Measurements from ENCODE around the gene PARP8. TPM values are rescaled to one million over a fixed set of nuclear protein-coding genes. Genes with fewer than 3 reads are reported as not detected.
A peak's percentile ranks its signal among the peaks of the same experiment; 100 is the strongest.

Gene PARP8
- total and polyA plus RNA-seq, 7 experiments from 2014 or later, result 45.7 to 188 (median 121) TPM

DNA sequence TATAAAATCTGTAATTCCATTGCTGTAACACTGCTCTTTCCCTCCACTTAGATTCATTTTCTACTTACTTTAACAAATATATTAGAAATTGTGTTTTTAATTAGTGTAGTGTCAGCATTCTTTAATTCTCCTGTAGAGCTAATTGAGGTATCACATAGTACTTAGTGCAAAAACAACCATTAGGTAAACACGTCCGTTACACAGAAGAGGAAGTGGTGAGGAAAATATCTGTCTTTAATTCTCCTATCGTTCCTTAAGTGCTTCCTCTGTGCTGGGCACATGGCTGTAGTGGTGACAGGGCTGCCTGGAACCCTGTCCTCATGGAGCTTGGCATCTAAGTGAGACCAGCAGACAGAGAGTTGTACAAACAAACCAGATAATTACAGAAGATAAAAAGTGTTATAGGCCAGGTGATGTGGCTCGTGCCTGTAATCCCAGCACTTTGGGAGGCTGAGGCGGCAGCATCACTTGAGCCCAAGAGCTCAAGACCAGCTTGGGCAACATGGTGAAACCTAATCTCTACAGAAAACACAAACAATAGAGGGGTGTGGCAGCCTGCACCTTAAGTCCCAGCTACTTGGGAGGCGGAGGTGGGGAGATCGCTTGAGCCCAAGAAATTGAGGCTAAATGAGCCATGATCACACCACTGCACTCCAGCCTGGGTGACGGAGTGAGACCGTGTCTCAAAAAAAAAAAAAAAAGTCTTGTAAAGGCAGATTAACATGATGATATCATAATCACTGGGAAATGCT is 36.4 kb downstream of the PARP8 start:
- intact Hi-C loops (cut with micrococcal nuclease), result loop anchor here in 1 of 2 donors (1.0 kb wide), 3 partner anchors 8 to 21 kb away; no protein-coding TSS in a partner anchor
- peaks cover 31 to 61% of the 10 kb centered on the region in 2 donors for H3K4me1 ChIP-seq (ENCODE audit: control insufficient read depth in 2 of 2, insufficient read depth in 2 of 2, low read length in 2 of 2)
- H3K4me3 Mint-ChIP-seq, result peak overlapping the region in 9 of 10 donors; percentile 49 to 79 (median 60)
- peak in 1 of 9 donors; percentile 20 for DNase-seq
- H3K4me3 ChIP-seq (ENCODE audit: low read length), result peak overlapping the region; percentile 2
- ATAC-seq, result peak; percentile 67
- no peaks in the 10 kb centered on the region for H3K27me3 Mint-ChIP-seq
- H3K27ac Mint-ChIP-seq, result peak overlapping the region; percentile 74 to 96 (median 90)
- POLR2A ChIA-PET, result interaction anchor here (0.6 to 1.3 kb wide), 5 partner anchors 18 to 287 kb away, joined by 3 to 5 read pairs (median 4); partner anchors contain the start of gene PARP8
- no peaks in the 10 kb centered on the region for H3K36me3 ChIP-seq (ENCODE audit: control insufficient read depth in 2 of 3, insufficient read depth in 3 of 3, low read length in 3 of 3)
- no peaks in the 10 kb centered on the region for H3K9me3 ChIP-seq (ENCODE audit: control insufficient read depth in 2 of 3, low read length in 3 of 3)
- H3K9me3 Mint-ChIP-seq, result peaks cover 0 to 4% (median 0%) of the 10 kb centered on the region in 11 donors
- CTCF ChIA-PET, result interaction anchor here (1.4 kb wide), 1 partner anchor 27 kb away, joined by 5 read pairs; no protein-coding TSS in a partner anchor
- peak overlapping the region; percentile 30 for H3K27ac ChIP-seq (ENCODE audit: low read depth, low read length)
- no peaks in the 10 kb centered on the region for H3K27me3 ChIP-seq (ENCODE audit: control insufficient read depth in 2 of 2, insufficient read depth in 2 of 2, low read length in 2 of 2)
- H3K4me1 Mint-ChIP-seq, result peaks cover 36 to 98% (median 90%) of the 10 kb centered on the region in 7 donors
- H3K36me3 Mint-ChIP-seq, result peaks cover 0 to 43% (median 12%) of the 10 kb centered on the region in 5 donors

- Mint-ChIP-seq H3K9me3 (peaks cover 0 to 4% (median 0%) of the 10 kb centered on the region in 11 donors), H3K4me1 (peaks cover 35 to 98% (median 90%) of the 10 kb centered on the region in 7 donors), H3K36me3 (peaks cover 0 to 42% (median 12%) of the 10 kb centered on the region in 5 donors), H3K4me3 (peak overlapping the region in 5 of 10 donors; percentile 7 to 56 (median 29)), H3K27ac (peak overlapping the region in 8 of 9 donors; percentile 65 to 96 (median 82)), H3K27me3 (no peaks in the 10 kb centered on the region)
- no peak overlapping the region for H3K4me3 ChIP-seq (ENCODE audit: low read length)
- POLR2A ChIA-PET, result interaction anchor here (0.6 to 1.3 kb wide), 5 partner anchors 17 to 166 kb away, joined by 3 to 5 read pairs (median 3); partner anchors contain the start of gene PARP8
- H3K4me1 ChIP-seq (ENCODE audit: control insufficient read depth in 2 of 2, insufficient read depth in 2 of 2, low read length in 2 of 2), result peaks cover 32 to 61% of the 10 kb centered on the region in 2 donors
- no peaks in the 10 kb centered on the region for H3K36me3 ChIP-seq (ENCODE audit: control insufficient read depth in 2 of 3, insufficient read depth in 3 of 3, low read length in 3 of 3)
- intact Hi-C loops (cut with micrococcal nuclease), result no loop called here
- no peaks in the 10 kb centered on the region for H3K9me3 ChIP-seq (ENCODE audit: control insufficient read depth in 2 of 3, low read length in 3 of 3)
- CTCF ChIA-PET, result interaction anchor here (1.4 kb wide), 1 partner anchor 27 kb away, joined by 5 read pairs; no protein-coding TSS in a partner anchor
- H3K27me3 ChIP-seq (ENCODE audit: control insufficient read depth in 2 of 2, insufficient read depth in 2 of 2, low read length in 2 of 2), result no peaks in the 10 kb centered on the region
- DNase-seq, result no peak
- ATAC-seq, result no peak
- H3K27ac ChIP-seq (ENCODE audit: low read depth, low read length), result no peak overlapping the region
Observed at GRCh38 chr5:50703367-50703666, 36.9 kb downstream of the PARP8 start.

GRCh38 chr5:50704730-50705129 is 38.3 kb downstream of the PARP8 start:
- no peaks in the 10 kb centered on the region for H3K27me3 Mint-ChIP-seq
- Histone ChIP-seq H3K27ac (ENCODE audit: low read depth, low read length) (no peak overlapping the region), H3K9me3 (ENCODE audit: control insufficient read depth in 2 of 3, low read length in 3 of 3) (no peaks in the 10 kb centered on the region), H3K4me3 (ENCODE audit: low read length) (no peak overlapping the region), H3K4me1 (ENCODE audit: control insufficient read depth in 2 of 2, insufficient read depth in 2 of 2, low read length in 2 of 2) (peaks cover 38 to 67% of the 10 kb centered on the region in 2 donors), H3K27me3 (ENCODE audit: control insufficient read depth in 2 of 2, insufficient read depth in 2 of 2, low read length in 2 of 2) (no peaks in the 10 kb centered on the region), H3K36me3 (ENCODE audit: control insufficient read depth in 2 of 3, insufficient read depth in 3 of 3, low read length in 3 of 3) (no peaks in the 10 kb centered on the region)
- ATAC-seq (no peak), DNase-seq (no peak)
- intact Hi-C loops (cut with micrococcal nuclease), result no loop called here
- peak overlapping the region in 7 of 9 donors; percentile 16 to 92 (median 66) for H3K27ac Mint-ChIP-seq
- H3K4me1 Mint-ChIP-seq, result peaks cover 45 to 98% (median 92%) of the 10 kb centered on the region in 7 donors
- ChIA-PET CTCF (no interaction called here), POLR2A (interaction anchor here (1.0 to 1.5 kb wide), 3 partner anchors 12 to 113 kb away, joined by 3 to 6 read pairs (median 5); no protein-coding TSS in a partner anchor)
- H3K4me3 Mint-ChIP-seq, result peak overlapping the region in 2 of 10 donors; percentile 2 to 56
- peaks cover 0 to 30% (median 8%) of the 10 kb centered on the region in 5 donors for H3K36me3 Mint-ChIP-seq
- H3K9me3 Mint-ChIP-seq, result peaks cover 0 to 4% (median 0%) of the 10 kb centered on the region in 11 donors

GRCh38 chr5:50709471-50709870 is 43.0 kb downstream of the PARP8 start:
- Mint-ChIP-seq H3K4me3 (peak overlapping the region; percentile 27 to 89 (median 61)), H3K9me3 (no peaks in the 10 kb centered on the region)
- H3K27ac ChIP-seq (ENCODE audit: low read depth, low read length), result peak overlapping the region; percentile 50

GRCh38 chr5:50710838-50711237 is 44.4 kb downstream of the PARP8 start:
- POLR2A ChIA-PET, result interaction anchor here (0.7 to 1.6 kb wide), 5 partner anchors 14 to 270 kb away, joined by 3 to 6 read pairs (median 3); partner anchors contain the start of gene EMB
- Mint-ChIP-seq H3K27ac (peak overlapping the region; percentile 82 to 98 (median 94)), H3K27me3 (no peaks in the 10 kb centered on the region), H3K4me3 (peak overlapping the region; percentile 78 to 89 (median 85)), H3K4me1 (peaks cover 56 to 96% (median 85%) of the 10 kb centered on the region in 7 donors), H3K9me3 (no peaks in the 10 kb centered on the region), H3K36me3 (peaks cover 0 to 18% (median 5%) of the 10 kb centered on the region in 5 donors)
- peak; percentile 32 for ATAC-seq
- intact Hi-C loops (cut with micrococcal nuclease), result loop anchor here (1.0 kb wide), 5 partner anchors 9 to 271 kb away; no protein-coding TSS in a partner anchor
- peak in 1 of 9 donors; percentile 10 for DNase-seq
- CTCF ChIA-PET, result interaction anchor here (1.0 to 1.2 kb wide), 2 partner anchors 34 to 37 kb away, joined by 3 read pairs; no protein-coding TSS in a partner anchor
- peak overlapping the region; percentile 76 for H3K27ac ChIP-seq (ENCODE audit: low read depth, low read length)
- peaks cover 43 to 75% of the 10 kb centered on the region in 2 donors for H3K4me1 ChIP-seq (ENCODE audit: control insufficient read depth in 2 of 2, insufficient read depth in 2 of 2, low read length in 2 of 2)
- H3K27me3 ChIP-seq (ENCODE audit: control insufficient read depth in 2 of 2, insufficient read depth in 2 of 2, low read length in 2 of 2), result no peaks in the 10 kb centered on the region
- H3K36me3 ChIP-seq (ENCODE audit: control insufficient read depth in 2 of 3, insufficient read depth in 3 of 3, low read length in 3 of 3), result no peaks in the 10 kb centered on the region
- H3K4me3 ChIP-seq (ENCODE audit: low read length), result peak overlapping the region; percentile 31
- no peaks in the 10 kb centered on the region for H3K9me3 ChIP-seq (ENCODE audit: control insufficient read depth in 2 of 3, low read length in 3 of 3)

More at GRCh38 chr5:50709471-50709870, 43.0 kb downstream of the PARP8 start:
- DNase-seq, result no peak
- ChIA-PET POLR2A (no interaction called here), CTCF (no interaction called here)
- ATAC-seq, result no peak
- no peaks in the 10 kb centered on the region for H3K36me3 ChIP-seq (ENCODE audit: control insufficient read depth in 2 of 3, insufficient read depth in 3 of 3, low read length in 3 of 3)
- no peaks in the 10 kb centered on the region for H3K9me3 ChIP-seq (ENCODE audit: control insufficient read depth in 2 of 3, low read length in 3 of 3)
- H3K4me3 ChIP-seq (ENCODE audit: low read length), result no peak overlapping the region
- Mint-ChIP-seq H3K27me3 (no peaks in the 10 kb centered on the region), H3K27ac (peak overlapping the region; percentile 62 to 95 (median 91)), H3K36me3 (peaks cover 0 to 16% (median 6%) of the 10 kb centered on the region in 5 donors), H3K4me1 (peaks cover 53 to 95% (median 87%) of the 10 kb centered on the region in 7 donors)
- peaks cover 37 to 70% of the 10 kb centered on the region in 2 donors for H3K4me1 ChIP-seq (ENCODE audit: control insufficient read depth in 2 of 2, insufficient read depth in 2 of 2, low read length in 2 of 2)
- H3K27me3 ChIP-seq (ENCODE audit: control insufficient read depth in 2 of 2, insufficient read depth in 2 of 2, low read length in 2 of 2), result no peaks in the 10 kb centered on the region
- intact Hi-C loops (cut with micrococcal nuclease), result loop anchor here in 1 of 2 donors (2.0 kb wide), 1 partner anchor 15 kb away; no protein-coding TSS in a partner anchor

GRCh38 chr5:50711280-50711679 is 44.8 kb downstream of the PARP8 start:
- H3K27ac ChIP-seq (ENCODE audit: low read depth, low read length), result peak overlapping the region; percentile 76
- Mint-ChIP-seq H3K27ac (peak overlapping the region; percentile 82 to 98 (median 94)), H3K9me3 (no peaks in the 10 kb centered on the region), H3K4me3 (peak overlapping the region; percentile 78 to 89 (median 85)), H3K4me1 (peaks cover 57 to 96% (median 87%) of the 10 kb centered on the region in 7 donors), H3K36me3 (peaks cover 0 to 19% (median 5%) of the 10 kb centered on the region in 5 donors), H3K27me3 (no peaks in the 10 kb centered on the region)
- H3K4me1 ChIP-seq (ENCODE audit: control insufficient read depth in 2 of 2, insufficient read depth in 2 of 2, low read length in 2 of 2), result peaks cover 40 to 72% of the 10 kb centered on the region in 2 donors
- no peaks in the 10 kb centered on the region for H3K27me3 ChIP-seq (ENCODE audit: control insufficient read depth in 2 of 2, insufficient read depth in 2 of 2, low read length in 2 of 2)
- ATAC-seq (peak; percentile 94), DNase-seq (peak in 8 of 9 donors; percentile 48 to 82 (median 74))
- intact Hi-C loops (cut with micrococcal nuclease), result loop anchor here (1.0 kb wide), 4 partner anchors 33 to 271 kb away; no protein-coding TSS in a partner anchor
- ChIA-PET CTCF (interaction anchor here (1.2 kb wide), 1 partner anchor 37 kb away, joined by 3 read pairs; no protein-coding TSS in a partner anchor), POLR2A (interaction anchor here (0.7 to 1.6 kb wide), 6 partner anchors 15 to 271 kb away, joined by 3 to 6 read pairs (median 3); partner anchors contain the start of gene EMB)
- H3K4me3 ChIP-seq (ENCODE audit: low read length), result peak overlapping the region; percentile 31
- no peaks in the 10 kb centered on the region for H3K36me3 ChIP-seq (ENCODE audit: control insufficient read depth in 2 of 3, insufficient read depth in 3 of 3, low read length in 3 of 3)
- H3K9me3 ChIP-seq (ENCODE audit: control insufficient read depth in 2 of 3, low read length in 3 of 3), result no peaks in the 10 kb centered on the region

Data from naive thymus-derived CD4-positive, alpha-beta T cell (primary cell).